NCI-H2029 treated with DMSO at 0.1 percent for 48 hours (cell line): ENCODE data around the gene DYNC1LI1.
"Not testable (repeated sequence)": the region's sequence is repeated elsewhere in the genome, so short reads cannot be mapped to it uniquely, and the experiment has no call there.

Source experiments
- DNase-seq: peaks from one replicate; lab custom pipeline; 2025; lab: John Stamatoyannopoulos, UW

Gene DYNC1LI1

DNA sequence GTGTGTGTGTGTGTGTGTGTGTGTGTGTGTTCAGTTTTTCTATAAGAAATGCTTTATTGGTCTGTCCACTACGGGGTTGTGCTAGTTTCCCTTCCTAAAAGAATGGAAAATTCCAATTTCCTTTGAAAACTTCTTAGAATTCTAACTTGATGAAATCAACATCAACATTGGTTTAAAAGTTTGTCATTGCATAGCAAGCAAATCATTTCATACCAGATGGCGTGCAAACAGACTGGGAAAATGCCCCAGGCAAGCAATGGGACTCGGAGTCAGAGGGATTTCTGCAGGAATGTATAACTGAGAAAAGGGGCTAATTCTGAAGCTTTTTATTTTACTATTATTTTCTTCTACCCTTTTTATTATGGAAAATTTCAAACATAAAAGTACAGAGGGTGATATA is 13.1 kb upstream of the DYNC1LI1 start:
- no peak for DNase-seq

DNA sequence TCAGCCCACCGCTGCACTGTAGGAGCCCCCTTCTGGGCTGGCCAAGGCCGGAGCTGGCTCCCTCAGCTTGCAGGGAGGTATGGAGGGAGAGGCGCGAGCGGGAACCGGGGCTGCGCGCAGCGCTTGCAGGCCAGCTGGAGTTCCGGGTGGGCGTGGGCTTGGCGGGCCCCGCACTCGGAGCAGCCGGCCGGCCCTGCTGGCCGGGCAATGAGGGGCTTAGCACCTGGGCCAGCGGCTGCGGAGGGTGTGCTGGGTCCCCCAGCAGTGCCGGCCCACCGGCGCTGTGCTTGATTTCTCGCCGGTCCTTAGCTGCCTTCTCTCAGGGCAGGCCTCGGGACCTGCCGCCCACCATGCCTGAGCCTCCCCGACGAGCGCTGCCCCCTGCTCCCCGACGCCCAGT is 8.0 kb upstream of the DYNC1LI1 start:
- not testable (repeated sequence) for DNase-seq

DNA sequence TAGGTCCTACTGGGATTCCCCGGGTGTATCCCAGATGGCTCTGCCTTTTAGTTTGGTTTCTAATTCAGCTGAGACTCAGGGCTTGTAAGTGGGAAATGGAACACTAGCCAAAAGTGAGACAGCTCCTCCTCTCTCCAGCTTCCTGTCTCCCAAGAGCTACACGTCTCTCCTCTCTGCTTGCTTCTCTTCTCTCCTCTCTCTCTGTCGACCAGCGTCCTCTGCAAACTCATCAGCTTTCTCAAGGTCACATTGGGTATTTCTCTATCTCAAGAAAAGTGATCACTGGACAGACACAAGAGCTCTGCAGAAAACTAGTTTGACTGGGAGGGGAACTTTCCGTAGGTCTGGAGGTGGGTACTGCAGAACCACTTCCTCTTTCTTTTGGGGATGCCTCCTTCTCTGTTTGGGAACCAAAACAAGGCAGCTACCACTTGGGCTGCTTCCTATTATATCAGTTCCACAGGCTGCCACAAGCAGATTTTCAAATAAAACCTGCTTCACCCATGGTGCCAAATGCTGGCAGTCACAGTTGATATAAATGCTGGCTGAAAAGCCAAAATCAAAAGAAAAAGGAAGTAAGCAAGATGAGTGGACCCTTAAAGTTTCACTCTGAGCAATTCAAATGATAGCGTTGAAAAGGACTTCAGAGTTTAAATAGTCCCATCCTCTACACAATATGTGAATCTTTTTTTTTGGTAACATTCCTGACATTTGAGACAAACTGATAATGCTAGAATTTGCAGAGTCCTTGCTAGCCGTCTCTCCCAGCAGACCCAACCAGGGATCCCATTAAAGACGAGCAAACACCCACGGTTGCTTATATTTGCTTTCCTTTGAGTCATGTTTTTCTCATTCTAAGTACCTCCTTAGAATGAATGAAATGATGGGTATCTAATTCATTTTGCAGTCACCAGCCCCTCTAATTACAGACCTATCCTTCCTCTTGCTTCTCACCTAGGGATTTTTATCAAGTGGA is 7.2 kb upstream of the DYNC1LI1 start:
- no peak for DNase-seq

DNA sequence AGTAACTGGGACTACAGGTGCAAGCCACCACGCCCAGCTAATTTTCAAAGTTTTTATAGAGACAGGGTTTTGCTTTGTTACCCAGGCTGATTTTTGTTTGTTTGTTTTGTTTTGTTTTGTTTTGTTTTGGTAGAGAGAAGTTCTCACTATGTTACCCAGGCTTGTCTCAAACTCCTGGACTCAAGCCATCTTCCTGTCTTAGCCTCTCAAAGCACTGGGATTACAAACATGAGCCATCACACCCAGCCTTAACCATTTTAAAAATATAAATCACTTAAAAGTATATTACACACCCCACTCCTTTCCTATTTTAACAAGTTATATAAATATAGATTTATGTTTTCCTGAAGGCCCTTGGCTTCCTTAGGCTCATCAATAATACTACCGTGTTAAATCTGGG is 6.5 kb upstream of the DYNC1LI1 start:
- DNase-seq, result no peak

DNA sequence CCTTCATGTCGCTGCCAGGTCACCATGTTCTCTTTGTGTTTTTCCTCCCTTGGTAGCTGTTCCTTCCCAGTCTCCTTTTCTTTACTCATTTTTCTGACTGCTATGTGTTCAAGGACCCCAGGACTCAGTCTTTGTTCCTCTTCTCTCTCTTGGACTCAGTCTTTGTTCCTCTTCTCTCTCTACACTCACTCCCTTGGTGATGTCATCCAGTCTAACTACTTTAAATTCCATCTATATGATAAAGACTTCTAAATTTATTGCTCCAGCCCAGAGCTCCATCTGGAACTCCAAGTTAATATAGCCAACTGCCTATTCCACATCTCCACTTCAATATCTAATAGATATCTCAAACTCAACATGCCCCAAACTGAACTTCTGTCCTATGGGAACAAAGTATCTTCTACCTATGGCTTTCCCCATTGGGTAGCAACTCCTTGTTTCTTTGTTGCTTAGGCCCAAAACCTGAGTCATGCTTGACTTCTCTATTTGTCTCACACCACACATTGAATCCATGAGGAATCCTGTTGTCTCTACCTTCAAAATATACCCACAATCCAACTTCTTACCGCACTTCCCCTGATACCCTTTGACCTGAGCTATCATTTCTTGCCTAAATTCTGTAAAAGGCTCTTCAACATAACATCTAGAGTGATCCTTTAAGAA is 4.9 kb upstream of the DYNC1LI1 start:
- no peak for DNase-seq

DNA sequence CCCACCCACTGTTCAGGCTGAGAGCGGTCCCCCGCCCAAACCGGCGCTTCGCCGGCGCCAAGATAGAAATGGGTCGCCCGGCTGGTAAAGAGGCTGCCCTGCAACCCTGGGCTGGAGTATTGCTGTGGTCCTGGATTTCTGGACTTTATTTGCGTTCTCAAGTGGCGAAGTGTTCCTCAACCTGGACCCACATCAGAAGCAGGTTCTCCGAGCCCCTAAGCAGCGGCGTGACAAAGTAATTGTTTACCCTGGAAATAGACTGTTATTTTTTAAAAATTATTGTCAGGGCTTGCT is 481 bp upstream of the DYNC1LI1 start:
- DNase-seq, result peak; percentile 81

DNA sequence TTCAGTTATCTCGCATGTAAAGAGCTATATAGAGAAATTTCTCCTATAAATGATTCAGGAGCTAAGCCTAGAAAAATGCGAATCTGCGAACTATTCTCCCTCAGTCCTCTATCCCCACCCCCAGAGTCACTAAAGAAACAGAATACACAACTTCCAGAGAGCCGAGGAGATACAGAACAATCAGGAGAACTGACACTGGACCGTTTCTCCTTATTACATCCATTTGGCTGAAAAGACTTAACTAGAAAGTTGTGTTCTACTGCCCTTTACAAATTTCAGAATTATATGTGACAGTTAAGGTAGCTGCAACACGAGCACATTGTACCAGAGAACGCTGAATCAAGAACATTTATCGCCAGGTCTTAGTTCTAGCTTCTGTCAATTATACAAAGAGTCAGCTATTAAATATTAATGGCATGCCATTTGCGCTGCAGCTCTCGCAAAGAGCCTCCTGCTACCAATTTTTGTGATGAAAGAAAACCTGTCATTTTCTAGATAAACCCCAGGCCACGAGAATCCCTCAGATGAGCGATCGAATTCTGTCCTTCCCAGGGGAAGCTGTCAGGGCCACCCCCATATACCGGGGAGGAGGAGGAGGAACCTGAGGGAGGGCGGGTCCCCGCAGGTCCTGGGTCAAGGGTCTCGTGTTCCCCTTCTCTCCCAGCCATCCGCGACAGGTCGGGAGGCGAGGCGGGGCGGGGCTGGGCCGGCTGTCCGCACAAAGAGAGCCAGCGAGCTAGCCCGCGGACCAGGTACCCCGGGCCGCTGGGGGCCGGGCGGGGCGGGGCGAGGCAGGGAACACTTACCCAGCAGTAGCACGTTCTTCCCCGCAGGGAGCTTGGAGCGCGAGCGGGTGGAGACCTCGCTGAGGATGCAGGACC is 878 bp downstream of the DYNC1LI1 start:
- no peak for DNase-seq

DNA sequence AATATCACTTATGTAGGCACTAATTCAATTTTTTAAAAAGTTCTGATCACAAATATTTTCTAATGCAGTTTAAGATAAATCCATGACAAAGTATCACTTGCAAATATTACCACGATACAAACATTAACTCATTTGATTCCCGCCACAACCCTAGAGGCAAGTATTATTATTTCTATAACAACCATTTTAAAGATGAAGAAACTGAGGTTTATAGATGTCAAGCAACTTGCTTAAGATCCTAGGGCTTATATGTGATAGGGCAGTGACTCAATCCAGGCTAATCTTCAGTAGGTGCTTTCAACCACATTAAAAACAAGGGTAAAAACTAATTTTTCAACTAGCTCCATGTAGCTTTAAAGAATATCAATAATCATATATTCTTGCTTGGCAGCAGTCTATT is 1.7 kb downstream of the DYNC1LI1 start:
- no peak for DNase-seq

DNA sequence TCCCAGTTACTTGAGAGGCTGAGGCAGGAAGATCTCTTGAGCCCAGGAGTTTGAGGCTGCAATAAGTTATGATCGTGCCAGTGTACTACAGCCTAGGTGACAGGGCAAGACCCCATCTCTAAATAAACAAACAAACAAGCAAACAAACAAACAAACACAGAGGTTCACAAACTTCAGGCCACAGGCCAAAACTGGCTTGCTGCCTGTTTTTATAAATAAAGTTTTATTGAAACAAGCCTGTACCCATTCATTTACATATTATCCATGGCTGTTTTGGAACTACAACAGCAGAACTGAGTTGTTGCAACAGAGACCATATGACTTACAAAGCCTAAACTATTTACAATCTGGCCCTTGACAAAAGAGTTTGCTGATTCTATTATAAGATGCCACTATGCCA is 6.5 kb downstream of the DYNC1LI1 start:
- DNase-seq, result no peak

DNA sequence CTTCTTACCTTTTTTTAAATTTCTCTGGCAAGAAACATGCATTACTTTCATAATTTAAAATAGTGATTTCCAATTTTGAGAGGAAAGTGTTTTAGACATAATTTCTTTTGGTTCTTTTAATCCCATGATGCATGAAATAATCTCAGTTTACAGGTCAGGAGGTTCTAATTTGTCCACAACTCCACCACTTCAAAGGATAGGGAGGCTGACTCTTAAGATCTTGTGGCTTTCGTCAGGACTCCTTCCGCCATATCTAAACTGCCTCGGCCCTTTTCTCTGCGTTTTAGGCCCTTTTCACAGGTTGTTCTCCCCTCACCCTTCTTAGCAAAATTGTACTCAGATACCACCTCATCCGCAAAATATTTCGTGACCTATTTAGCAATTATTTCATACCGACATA is 8.0 kb downstream of the DYNC1LI1 start:
- no peak for DNase-seq

DNA sequence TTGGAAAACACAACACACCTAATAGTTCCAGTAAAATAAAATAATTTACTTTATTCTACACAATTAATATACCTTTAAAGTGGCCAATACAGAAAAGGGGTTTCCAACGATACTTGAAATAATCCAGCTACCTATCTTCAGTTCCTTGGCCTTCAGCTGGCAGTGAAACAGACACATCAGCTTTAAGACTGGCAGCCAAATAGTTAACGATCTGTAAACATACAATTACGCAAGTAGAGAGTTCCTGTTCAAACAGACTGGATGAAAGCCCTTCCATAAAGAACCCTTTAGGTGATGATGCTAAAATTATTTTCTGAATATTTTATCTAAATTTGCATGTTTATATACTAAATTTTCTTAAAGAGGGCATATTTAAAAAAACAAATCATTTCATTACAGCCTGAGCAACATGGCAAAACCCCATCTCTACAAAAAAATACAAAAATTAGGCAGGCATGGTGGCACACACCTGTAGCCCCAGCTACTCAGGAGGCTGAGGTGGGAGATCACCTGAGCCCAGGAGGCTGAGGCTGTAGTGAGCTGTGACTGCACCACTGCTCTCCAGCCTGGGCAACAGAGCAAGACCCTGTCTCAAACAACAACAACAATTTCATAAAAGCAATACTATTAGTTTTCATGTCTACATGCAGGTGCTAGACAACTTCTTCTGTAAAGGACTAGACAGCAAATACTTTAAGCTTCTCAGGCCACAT is 12.9 kb downstream of the DYNC1LI1 start:
- DNase-seq, result peak; percentile 96

DNA sequence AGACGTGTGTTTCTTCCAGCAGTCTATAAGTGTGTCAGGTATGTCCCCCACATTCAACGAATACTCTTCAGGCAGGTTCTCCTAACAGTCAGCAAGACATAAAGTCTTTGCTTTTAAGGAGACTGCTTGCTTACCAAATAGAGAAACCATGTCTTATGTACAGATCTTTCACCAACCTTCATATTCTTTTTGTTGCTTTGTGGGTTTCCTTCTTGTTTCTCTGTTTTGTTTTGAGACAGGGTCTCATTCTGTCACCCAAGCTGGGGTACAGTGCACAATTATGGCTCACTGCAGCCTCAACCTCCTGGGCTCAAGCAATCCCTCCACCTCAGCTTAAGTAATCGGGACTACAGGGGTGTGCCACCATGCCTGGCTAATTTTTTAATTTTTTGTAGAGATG is 14.3 kb downstream of the DYNC1LI1 start:
- DNase-seq, result no peak

DNA sequence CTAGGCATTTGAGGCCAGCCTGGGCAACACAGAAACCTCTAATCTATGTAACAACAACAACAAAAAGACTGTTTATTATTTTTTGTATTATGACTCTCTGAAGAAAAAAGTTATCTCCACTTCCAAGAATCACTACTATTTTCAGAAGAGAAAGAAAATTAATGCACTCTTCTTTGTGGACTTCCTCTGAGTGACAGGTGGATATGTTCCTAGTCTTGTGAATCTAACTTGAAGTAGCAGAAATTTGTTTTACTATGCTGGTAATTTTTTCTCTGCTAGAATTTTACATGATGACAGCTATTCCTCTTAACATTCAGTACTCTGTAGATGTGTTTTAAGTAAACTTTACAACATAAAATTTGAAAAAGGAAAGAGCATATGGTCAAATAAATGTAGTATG is 16.7 kb downstream of the DYNC1LI1 start:
- DNase-seq, result no peak

DNA sequence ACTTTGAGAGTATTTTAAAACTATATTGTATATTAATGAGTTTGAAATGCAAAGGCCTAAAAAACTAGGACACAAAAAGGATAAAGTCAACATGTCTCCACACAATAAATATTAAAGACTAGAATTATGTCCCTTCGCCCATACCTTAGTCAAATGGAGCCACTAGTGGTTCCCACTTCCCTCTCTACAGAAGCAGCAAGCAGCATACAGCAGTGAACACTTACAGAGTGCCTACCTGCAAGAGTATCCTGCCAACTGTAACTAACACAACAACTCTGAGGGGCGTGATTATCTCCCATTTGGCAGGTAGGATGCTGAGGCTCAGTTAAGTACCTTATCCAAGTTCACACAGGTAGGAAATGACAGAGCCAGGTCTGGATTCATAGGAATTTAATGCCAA is 17.2 kb downstream of the DYNC1LI1 start:
- DNase-seq, result no peak

DNA sequence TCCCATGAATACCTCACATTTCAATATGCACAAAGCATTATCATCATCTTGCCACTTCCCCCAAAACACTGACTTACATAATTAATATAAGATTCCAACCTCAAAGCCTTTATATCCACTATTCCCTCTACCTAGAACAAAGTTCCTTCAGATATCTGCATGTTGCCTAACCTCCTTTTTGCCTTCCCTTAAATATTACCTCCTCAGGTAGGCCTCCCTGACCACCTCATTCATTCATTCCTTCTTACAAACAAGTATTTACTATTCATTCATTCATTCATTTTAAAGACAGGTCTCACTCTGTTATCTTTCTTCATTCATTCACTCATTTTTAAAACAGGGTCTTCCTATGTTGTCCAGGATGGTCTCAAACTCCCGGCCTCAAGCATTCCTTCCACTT is 18.6 kb downstream of the DYNC1LI1 start:
- no peak for DNase-seq

DNA sequence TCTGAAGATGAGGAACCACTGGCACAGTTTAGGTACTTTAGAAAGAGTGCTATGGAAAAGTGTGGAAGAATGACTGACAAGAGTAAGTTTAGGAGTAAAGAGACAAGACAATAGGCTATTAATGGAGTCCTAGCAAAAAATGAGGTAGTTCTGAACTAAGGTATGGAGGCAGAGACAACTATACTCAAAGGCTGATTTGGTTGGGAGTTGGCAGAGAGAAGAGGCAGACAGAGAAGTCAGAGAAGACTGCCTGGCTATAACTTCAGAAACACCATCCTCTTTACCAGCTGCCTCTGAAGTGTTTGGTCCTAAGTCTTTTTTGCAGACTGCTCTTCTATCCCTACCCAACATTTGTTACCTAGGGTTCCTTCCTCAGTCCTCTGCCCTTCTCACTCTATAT is 19.2 kb downstream of the DYNC1LI1 start:
- DNase-seq, result no peak

DNA sequence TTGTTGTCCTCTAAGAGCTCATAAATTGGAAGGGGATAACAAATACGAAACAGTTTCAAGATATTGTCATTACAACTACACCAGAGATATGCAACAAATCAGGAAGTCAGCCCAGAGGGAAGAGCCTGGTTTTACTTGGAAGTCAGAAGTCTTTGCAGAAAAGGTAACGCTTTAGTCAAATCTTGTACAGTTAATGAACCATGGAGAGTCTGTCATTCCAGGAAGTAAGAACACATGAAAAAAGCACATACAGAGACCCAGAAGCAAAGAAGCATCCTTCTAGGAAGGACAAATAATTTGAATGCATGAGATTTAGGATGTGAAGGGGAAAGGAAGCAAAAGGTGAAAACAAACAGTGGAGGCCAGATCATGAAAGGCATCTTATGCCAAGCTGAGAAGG is 19.6 kb downstream of the DYNC1LI1 start:
- no peak for DNase-seq

DNA sequence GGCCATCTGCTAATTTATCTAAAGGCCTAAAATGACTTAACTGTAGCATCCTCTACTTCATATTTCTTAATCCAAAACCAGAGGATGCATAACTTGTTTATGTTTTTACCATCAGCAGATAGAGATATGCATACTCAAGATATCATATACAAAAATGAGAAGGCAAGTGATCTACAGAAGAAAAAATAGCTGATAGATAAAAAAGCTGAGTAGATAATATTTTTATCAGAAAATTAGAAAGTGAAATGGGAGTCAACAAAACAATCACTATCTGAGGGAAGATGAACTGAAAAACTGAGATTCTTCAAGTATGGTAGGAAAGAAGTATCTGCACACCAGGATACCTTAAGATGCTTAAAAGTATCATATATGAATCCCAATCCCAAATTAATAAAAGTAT is 25.4 kb downstream of the DYNC1LI1 start:
- no peak for DNase-seq

DNA sequence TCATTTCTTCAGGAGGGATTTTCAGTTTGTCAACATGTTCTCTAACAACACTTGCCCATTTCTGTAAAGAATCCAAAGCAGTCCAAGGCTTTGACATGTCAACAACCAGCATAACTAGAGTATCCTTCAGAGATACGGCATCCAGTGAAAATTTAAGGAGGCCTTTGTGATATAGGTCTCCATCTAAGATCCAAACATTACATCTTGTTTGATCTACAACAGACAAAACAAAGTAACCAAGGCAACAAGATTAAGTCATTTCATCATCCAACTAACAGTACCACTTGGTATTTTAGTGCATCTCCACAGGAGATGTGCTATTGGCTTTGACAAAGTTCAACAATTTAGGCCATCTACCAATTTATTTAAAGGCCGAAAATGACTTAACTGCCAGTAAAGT is 25.8 kb downstream of the DYNC1LI1 start:
- DNase-seq, result no peak

DNA sequence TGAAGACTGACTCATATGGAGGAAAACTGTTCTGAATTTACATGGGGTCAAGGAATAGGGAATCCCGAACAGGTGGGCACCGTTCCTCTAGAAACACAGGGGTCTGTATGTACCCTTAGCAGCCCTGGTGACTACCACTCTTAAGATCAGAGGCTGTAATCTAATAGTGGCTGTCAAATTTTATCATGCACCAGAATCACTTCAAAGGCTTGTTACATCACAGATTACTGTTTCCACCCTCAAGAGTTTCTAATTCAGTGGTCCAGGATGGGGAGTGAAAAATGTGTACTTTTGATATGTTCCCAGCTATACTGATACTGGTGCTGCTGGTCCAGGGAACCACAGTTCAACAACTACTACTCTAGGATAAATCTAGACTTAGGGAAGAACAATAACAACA is 27.9 kb downstream of the DYNC1LI1 start:
- DNase-seq, result no peak

DNA sequence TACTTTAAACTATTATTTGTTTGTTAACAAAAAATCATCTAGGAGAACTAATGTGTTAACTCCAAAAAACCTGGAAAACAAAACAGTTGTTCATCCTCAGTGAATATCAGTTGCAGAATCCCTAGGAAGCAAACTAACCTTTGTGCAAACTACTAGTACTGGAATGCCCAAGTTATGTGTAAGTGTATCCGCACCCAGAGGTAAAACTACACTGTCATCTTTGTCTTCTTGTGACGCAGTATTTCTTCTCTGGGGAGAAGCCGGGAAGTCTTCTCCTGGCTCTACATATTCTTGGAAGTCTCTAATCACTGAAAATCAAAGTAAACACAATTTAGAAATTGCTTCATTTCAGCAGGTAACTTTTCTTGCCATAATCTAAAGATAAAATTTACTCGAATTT is 29.8 kb downstream of the DYNC1LI1 start:
- DNase-seq, result no peak

DNA sequence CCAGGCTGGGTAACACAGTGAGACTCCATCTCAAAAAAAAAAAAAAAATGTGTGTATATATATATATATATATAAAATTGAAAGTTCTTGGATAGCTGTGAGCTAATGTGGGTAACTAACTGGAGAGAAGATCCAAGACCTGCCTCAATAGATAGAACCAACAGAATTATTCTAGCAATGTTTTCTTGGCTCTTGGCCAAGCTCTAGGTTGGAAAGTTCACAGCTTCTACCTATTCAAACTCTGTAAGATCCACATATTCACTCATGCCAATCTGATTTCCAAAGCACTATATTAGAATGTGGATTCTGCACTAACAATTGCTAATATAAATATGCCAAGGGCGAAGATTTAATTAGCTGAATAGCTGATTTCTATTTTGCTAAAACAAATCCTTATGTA is 38.2 kb downstream of the DYNC1LI1 start:
- no peak for DNase-seq
